Midbrain (tissue), 1 donor: Measurements from ENCODE around the gene BCAS3.

Experiments used
- DNase-seq: peaks from one replicate; lab custom pipeline; 2025; lab: John Stamatoyannopoulos, UW

BCAS3 gene

DNA sequence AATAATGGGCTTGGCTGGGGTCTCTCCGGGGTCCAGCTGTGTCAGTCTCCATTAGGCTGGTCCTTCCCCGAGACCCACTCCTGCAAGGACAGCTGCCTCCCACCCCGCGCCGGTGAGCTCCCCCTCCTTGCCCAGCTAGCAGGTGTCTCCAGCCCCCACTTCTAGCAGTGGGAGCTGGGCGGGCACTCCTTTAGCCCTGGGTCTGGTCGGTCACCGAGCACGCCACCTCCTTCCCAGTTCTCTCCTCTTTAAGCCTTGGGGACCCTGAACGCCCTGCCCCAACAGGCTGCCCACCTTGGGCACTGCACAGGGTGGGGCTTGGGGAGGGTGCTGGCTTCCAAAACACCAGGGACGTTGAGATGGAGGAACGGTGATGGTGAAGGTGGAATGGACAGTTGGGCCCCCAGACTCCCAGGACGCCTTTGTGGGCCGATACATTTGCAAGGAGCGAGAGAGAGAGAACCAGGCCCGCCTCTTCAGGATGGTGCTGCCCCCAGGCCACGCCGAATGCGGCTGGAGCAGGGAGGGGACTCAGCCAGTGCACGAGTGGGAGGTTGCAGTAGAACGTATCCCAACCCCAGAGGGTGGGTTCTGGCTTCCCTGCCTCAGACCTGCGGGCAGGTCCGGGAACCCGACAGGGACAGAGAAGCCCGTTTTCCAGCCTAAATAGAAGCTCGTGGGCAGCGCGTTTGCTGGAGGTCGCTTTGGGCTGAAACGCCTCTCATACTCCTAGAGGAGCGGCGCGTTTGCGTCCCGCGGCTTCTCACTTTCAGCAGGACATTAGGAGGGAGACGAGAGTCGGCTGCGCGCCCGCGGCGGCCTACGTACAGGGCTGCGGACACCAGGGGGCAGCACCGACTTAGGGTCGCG is 732.7 kb downstream of the BCAS3 start:
- DNase-seq: peak; percentile 77

DNA sequence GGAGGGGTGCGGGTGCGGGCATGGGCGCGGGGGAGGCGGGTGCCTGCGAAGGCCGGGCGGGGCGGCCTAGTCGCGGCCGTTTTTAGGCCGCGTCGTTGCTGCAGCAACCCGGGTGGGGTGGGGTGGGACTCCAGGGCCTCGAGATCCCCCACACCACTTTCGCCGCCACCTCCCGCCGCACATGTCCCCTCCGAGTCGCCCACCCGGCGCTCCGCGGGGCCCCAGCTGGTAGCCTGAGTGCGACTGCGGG is 733.3 kb downstream of the BCAS3 start:
- DNase-seq: no peak

- no peak for DNase-seq
Observed at GRCh38 chr17:61411261-61412142, 733.9 kb downstream of the BCAS3 start.

DNA sequence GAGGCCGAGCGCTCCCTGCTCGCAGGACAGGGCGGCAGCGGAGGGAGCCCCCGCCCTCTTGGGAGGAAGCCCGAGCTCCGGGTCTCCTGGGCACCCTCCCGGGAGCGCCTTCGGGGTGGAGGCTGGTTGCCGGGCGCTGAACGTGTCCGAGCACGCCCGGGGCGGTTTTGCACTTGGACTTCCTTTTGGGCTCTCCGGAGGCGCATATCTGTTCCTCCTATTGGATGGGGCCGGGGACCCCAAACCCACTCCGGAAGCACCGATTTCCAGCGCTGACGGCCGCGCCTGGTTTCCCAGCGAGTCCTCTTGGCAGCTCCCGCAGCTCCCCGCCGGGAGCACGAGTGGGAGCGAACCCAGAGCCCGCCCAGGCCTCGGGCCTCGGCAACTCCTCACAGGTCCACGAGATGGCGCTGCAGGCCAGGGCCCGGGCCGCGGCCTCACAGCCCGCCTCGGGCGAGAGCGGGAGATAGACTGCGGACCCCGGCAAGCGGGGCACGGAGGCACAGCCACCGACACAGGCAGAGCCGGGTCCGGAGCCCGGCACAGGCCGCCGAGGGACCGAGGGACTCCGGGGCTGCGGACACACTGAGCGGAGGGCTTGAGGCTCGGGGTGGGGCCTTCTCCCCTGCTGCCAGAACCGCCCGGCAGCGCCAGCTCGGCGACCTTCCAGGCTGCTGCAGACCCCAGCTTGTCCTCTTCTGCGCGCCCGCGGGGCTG is 734.6 kb downstream of the BCAS3 start:
- peak; percentile 83 for DNase-seq

DNA sequence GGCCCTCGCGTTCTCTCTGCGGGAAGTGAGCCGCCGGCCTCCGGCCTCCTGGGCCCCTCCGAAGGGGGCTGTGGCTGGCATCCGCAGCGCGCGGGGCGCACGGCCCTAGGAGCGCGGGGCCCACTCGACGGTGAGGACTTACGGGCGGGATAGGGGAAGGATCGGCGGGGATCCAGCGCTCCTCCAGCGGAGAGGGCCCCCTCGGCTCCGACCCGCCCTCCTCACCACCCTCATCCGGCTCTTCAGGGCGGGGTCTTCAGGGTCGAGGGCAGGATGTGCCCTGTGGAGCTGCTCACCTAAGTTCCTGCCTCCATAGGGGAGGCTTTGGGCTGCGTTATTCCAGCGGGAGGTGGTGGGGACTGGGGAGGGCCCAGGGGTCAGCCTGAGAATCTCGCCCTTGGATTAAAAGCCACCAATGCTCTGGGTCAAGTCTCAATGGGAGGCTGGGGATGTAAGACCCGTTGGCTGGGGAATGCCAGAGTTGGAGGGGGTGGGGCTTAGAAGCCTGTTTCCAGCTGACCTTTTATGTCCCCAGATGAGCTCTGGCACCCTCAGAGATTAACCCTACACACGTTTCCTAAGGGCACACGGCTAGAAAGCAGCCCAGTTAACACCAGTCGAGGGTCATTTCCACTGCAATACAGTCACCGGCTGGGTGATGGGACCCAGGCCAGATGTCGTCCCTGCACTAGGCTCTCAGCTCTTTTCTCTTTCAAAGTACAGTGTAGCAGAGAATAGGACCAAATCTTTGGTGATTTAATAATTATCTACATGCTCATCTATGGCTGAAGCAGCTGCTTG is 735.4 kb downstream of the BCAS3 start:
- no peak for DNase-seq

DNA sequence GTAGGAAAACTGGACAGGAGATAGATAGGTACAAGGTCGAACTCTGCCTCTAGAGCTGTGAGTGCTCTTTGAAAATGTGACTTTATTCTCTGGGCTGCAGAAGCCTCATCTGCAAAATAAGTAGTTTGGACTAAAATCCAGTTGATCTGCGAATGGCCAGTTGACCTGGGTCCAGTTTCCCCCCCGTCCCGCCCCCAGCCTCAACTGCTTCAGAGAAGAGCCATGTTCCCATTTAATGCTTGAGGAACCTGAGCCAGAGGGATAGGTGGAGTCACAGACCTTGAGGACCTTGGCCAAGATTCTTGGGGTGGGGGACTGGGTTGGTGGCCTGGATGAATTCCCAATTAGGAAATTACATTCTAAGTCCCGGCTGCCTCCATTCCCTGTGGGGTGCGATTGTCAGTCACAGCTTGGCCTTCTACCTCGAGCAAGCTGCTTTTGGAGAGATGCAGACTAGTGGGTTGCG is 736.0 kb downstream of the BCAS3 start:
- DNase-seq: no peak

DNA sequence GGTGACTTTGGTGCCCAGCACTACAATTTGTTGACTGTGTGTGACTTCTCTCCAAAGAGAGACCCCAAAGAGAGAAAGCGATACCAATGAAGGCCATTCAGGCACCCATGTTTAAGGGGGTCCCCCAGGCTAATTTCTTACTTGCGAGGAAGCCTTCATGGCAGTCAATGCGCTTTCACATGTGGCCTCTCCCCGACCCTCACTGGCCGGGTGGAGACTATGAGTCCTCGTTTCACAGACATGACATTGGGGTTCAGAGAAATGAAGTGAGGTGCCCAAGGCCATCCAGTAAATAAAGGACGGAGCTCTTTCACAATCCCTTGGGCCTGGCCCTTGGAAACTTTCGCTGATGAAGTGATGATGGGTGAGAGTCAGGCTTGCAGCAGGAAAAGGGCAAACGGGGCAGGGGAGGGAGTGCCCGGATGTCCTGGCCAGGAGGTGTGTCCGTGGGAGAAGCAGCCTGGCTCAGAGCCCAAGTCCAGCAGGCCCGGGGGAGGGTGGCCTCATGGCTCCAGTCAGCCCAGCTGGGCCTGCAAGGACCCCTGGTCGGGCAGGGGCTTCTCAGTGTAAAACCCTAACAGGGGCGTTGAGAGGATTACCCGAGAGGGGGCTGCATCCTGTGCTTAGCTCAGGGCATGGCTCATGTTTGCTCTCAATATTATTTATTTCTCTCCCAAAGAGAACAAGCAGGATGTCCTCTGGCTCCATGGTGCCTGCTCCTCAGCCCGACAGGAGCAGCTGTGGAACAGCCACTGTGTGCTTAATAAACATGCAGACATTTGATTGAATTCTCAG is 736.7 kb downstream of the BCAS3 start:
- no peak for DNase-seq

DNA sequence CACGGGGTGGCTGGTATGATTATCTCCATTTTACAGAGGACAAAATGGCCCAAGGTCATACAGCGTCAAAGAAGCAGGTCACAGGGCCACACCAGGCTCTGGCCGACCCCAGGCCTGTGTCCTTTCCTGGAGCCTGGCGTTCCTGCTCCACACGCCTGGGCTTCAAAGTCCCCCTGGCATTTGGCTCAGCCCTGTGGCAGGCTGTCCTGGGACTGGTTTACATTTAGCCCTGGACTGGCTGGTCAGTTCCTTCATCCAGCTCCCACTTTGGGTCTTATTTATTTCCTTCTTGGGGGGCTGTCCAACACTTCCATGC is 737.2 kb downstream of the BCAS3 start:
- no peak for DNase-seq

GRCh38 chr17:61415374-61416210 is 737.9 kb downstream of the BCAS3 start:
- DNase-seq: no peak

DNA sequence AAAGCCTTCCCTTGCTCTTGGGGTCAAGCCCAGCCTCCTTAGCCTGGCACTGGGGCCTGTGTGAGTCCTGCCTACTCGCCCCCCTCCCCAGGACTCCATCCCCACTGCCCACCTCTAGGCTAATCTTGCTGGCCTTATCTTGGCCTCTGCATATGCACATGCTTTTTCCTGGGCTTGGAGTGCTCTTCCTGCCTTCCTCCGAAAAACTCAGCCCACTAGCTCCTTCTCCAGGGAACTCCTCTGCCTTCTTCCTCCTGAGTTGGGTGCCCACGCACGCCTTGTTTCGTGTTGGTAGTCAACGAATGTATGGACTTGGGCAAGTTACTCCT is 738.5 kb downstream of the BCAS3 start:
- DNase-seq: no peak

GRCh38 chr17:61416540-61417363 is 739.1 kb downstream of the BCAS3 start:
- DNase-seq: peak; percentile 66

- DNase-seq: no peak
Observed at GRCh38 chr17:61418449-61418848, 740.8 kb downstream of the BCAS3 start.

GRCh38 chr17:61419496-61420046 is 741.9 kb downstream of the BCAS3 start:
- no peak for DNase-seq

DNA sequence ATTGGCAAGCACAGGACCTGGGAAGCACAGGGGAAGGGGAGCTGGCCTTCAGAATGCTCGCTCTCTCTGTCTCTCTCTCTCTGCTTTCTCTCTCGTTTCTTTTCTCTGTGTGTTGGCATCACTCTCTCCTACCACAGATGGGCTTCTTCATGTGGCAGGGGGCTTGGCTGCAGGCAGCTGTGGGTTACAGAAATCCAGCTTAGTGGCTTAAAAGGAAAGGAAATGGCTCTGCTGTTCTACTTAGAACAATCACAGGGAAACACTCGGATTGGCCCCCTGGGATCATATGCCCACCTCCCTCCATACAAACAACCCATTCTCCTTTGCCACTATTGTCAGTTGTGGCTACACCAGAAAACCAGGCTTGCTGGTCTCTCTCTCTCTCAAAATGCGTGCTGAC is 742.4 kb downstream of the BCAS3 start:
- no peak for DNase-seq

DNA sequence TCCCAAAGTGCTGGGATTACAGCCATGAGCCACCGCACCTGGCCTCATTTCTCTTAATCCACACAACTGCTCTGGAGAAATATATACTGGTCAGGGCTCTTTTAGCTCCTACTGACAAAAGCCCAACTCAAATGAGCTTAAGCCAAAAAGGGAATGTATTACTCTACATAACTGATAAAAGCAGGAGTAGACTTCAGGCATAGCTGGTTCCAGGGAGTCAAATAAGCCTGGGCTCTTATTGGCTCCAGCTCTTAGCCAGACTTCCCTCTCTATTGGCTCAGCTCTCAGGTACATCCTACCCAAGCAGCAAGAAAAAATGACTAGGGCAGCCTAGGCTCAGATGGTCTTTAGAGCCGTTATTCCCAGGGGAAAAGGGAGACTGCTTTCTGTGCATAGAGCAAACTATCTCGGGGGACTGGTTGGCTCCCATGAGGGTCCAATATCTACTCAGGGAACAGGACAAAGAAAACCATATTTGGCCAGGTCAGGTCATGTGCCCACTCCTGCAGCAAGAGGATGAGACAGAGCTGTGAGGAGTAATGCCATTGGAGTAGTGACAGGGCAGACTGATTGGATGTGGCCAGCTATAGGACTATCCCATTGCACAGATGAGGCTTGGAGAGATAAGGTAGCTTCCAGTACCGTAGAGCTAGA is 743.2 kb downstream of the BCAS3 start:
- no peak for DNase-seq

GRCh38 chr17:61421460-61421859 is 743.8 kb downstream of the BCAS3 start:
- DNase-seq: no peak

DNA sequence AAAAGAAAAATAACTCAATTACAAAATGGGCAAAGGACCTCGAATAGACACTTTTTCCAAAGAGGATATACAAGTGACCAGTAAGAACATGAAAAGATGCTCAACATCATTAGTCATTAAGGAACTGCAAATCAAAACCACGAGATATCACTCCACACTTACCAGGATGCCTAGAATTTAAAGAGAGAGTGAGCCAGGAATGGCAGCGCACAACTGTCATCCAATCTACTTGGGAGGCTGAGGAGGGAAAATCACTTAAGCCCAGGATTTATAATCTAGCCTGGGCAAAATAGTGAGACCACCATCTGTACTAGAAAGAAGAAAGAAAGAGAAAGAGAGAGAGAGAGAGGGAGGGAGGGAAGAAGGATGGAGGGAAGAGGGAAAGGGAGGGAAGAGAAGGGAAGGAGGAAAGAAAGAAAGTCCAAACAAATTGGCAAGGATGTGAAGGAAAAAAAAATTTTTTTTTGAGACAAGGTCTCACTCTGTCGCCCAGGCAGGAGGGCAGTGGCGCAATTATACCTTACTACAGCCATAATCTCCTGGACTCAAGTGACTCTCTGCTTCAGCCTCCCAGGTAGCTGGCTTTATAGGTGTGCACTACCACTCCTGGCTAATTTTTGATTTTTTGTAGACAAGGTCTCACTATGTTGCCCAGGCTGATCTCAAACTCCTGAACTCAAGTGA is 744.6 kb downstream of the BCAS3 start:
- DNase-seq: no peak

DNA sequence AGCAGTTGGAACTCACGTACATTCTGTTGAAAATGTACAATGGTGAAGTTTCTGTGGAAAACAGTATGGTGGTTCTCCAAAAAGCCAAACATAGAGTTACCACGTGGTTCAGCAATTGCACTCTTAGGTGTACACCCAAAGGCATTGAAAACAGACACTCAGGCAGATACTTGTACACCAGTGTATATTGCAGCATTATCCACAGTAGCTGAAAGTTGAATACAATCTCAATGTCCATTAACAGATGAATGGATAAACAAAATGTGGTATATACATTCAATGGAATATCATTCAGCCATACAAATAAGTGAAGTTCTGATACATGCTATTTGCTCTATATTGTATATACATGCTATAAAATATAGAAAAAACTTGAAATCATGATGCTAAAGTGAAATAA is 745.2 kb downstream of the BCAS3 start:
- DNase-seq: no peak
